Activated B cell treated with CpG ODN at 0.5 μM for 24 hours (primary cell): ENCODE results near the gene GRK7. TPM values are rescaled to one million over a fixed set of nuclear protein-coding genes. Genes with fewer than 3 reads are reported as not detected.

Experiments used
- ATAC-seq: fragments of 200-7000 bp; cut with Tn5 transposase; one replicate; pipeline ENCODE4 v1.10.0; 2021; ENCODE audit warnings: low read depth, mild to moderate bottlenecking, moderate library complexity
- CTCF ChIA-PET: fragments of 350-600 bp; sonication (Branson Sonifier 250); formaldehyde crosslinking; loops from one replicate; lab custom pipeline; 2021; ENCODE audit warnings: antibody characterized with exemption; lab: Charles Lee
- POLR2A ChIA-PET: fragments of 350-600 bp; sonication (Branson Sonifier 250); formaldehyde crosslinking; loops from one replicate; lab custom pipeline; 2021; ENCODE audit warnings: antibody characterized with exemption; lab: Charles Lee
- DNase-seq: peaks from one replicate; pipeline ENCODE4 v3.0.0; 2022
- H3K27ac Mint-ChIP-seq: one replicate; pipeline ENCODE4 v1.8.0; 2020; ENCODE audit warnings: mixed read lengths
- H3K27me3 Mint-ChIP-seq: one replicate; pipeline ENCODE4 v1.8.0; 2021; ENCODE audit warnings: mixed read lengths
- H3K36me3 Mint-ChIP-seq: one replicate; pipeline ENCODE4 v1.8.0; 2021; ENCODE audit warnings: low read depth, mixed read lengths
- H3K4me1 Mint-ChIP-seq: one replicate; pipeline ENCODE4 v1.8.0; 2021; ENCODE audit warnings: mixed read lengths
- H3K4me3 Mint-ChIP-seq: one replicate; pipeline ENCODE4 v1.8.0; 2020; ENCODE audit warnings: mild to moderate bottlenecking, mixed read lengths
- H3K9me3 Mint-ChIP-seq: one replicate; pipeline ENCODE4 v1.8.0; 2020; ENCODE audit warnings: mixed read lengths
- CTCF ChIP-seq: fragments of 200-600 bp; IDR thresholded peaks from one replicate; pipeline ENCODE4 v1.8.0; 2022; ENCODE audit warnings: antibody characterized with exemption, mild to moderate bottlenecking
- intact Hi-C: fragments of 100-400 bp; cut with micrococcal nuclease; formaldehyde crosslinking; loops from one replicate; pipeline ENCODE4 v1.15.1; 2024
- total RNA-seq: library from RNA; stranded (reverse); gene quantifications from 2 replicates; pipeline ENCODE4 v1.2.3, GENCODE V29; 2022

Gene GRK7
- total RNA-seq, 1 donor from 2014 or later = not detected

- Mint-ChIP-seq H3K27me3 (no peaks in the 10 kb centered on the region), H3K4me3 (no peak overlapping the region), H3K4me1 (no peaks in the 10 kb centered on the region), H3K27ac (no peak overlapping the region), H3K9me3 (no peaks in the 10 kb centered on the region), H3K36me3 (no peaks in the 10 kb centered on the region)
- POLR2A ChIA-PET = no interaction called here
- ATAC-seq (no peak), DNase-seq (no peak)
- CTCF ChIA-PET = no interaction called here
- intact Hi-C loops = no loop called here
- no peak for TF ChIP-seq CTCF
Observed at GRCh38 chr3:141764465-141764864, 1.3 kb downstream of the GRK7 start.

GRCh38 chr3:141764986-141765385 is 1.8 kb downstream of the GRK7 start:
- Mint-ChIP-seq H3K4me3 (no peak overlapping the region), H3K27ac (no peak overlapping the region), H3K27me3 (no peaks in the 10 kb centered on the region), H3K36me3 (no peaks in the 10 kb centered on the region), H3K4me1 (no peaks in the 10 kb centered on the region), H3K9me3 (no peaks in the 10 kb centered on the region)
- ATAC-seq (no peak), DNase-seq (no peak)
- intact Hi-C loops = no loop called here
- ChIA-PET CTCF (no interaction called here), POLR2A (no interaction called here)
- no peak for TF ChIP-seq CTCF

GRCh38 chr3:141767066-141767465 is 3.9 kb downstream of the GRK7 start:
- intact Hi-C loops = no loop called here
- H3K27ac Mint-ChIP-seq = no peak overlapping the region
- H3K9me3 Mint-ChIP-seq = no peaks in the 10 kb centered on the region
- no peaks in the 10 kb centered on the region for H3K4me1 Mint-ChIP-seq
- CTCF ChIA-PET = no interaction called here
- H3K27me3 Mint-ChIP-seq = no peaks in the 10 kb centered on the region
- POLR2A ChIA-PET = no interaction called here
- no peak for ATAC-seq
- TF ChIP-seq CTCF = no peak
- H3K4me3 Mint-ChIP-seq = no peak overlapping the region
- H3K36me3 Mint-ChIP-seq = no peaks in the 10 kb centered on the region
- no peak for DNase-seq

- Mint-ChIP-seq H3K9me3 (no peaks in the 10 kb centered on the region), H3K4me3 (no peak overlapping the region), H3K36me3 (no peaks in the 10 kb centered on the region), H3K27ac (no peak overlapping the region), H3K4me1 (no peaks in the 10 kb centered on the region), H3K27me3 (no peaks in the 10 kb centered on the region)
- POLR2A ChIA-PET = no interaction called here
- CTCF ChIA-PET = no interaction called here
- ATAC-seq = no peak
- intact Hi-C loops = no loop called here
- no peak for DNase-seq
- no peak for TF ChIP-seq CTCF
Observed at GRCh38 chr3:141769221-141769894, 6.2 kb downstream of the GRK7 start.

GRCh38 chr3:141773676-141774075 is 10.5 kb downstream of the GRK7 start:
- ATAC-seq = no peak
- CTCF ChIA-PET = no interaction called here

More at GRCh38 chr3:141773676-141774075, 10.5 kb downstream of the GRK7 start:
- H3K27ac Mint-ChIP-seq = no peak overlapping the region
- no peak overlapping the region for H3K4me3 Mint-ChIP-seq
- no peaks in the 10 kb centered on the region for H3K4me1 Mint-ChIP-seq
- no peak for TF ChIP-seq CTCF
- no peak for DNase-seq
- no peaks in the 10 kb centered on the region for H3K36me3 Mint-ChIP-seq
- POLR2A ChIA-PET = no interaction called here
- H3K9me3 Mint-ChIP-seq = no peaks in the 10 kb centered on the region
- intact Hi-C loops = no loop called here
- no peaks in the 10 kb centered on the region for H3K27me3 Mint-ChIP-seq
